Smooth muscle cell (in vitro differentiated cells): Measurements from ENCODE around the gene REPIN1. TPM values are rescaled to one million over a fixed set of nuclear protein-coding genes. Genes with fewer than 3 reads are reported as not detected.

Experiments
- DNase-seq: peaks from one replicate; lab custom pipeline; 2025; ENCODE audit not compliant: unreplicated experiment; lab: John Stamatoyannopoulos, UW
- H2AFZ ChIP-seq: fragments of 200-600 bp; sonication (generic); 2 replicates; pipeline ENCODE4 v1.6.0; 2016; ENCODE audit warnings: antibody characterized with exemption, low read depth, mild to moderate bottlenecking
- H3F3A ChIP-seq: fragments of 200-600 bp; sonication (generic); 2 replicates; pipeline ENCODE4 v1.6.0; 2017; ENCODE audit warnings: antibody characterized with exemption, low read depth
- H3K27ac ChIP-seq: fragments of 200-600 bp; sonication (generic); 2 replicates; pipeline ENCODE4 v1.5.1; 2016; ENCODE audit warnings: low read depth, mild to moderate bottlenecking
- H3K27me3 ChIP-seq: fragments of 200-600 bp; sonication (generic); 2 replicates; pipeline ENCODE4 v1.6.1; 2016; ENCODE audit warnings: low read depth, mild to moderate bottlenecking
- H3K36me3 ChIP-seq: fragments of 200-600 bp; sonication (generic); 2 replicates; pipeline ENCODE4 v1.5.1; 2016; ENCODE audit warnings: low read depth
- H3K4me1 ChIP-seq: fragments of 200-600 bp; sonication (generic); 2 replicates; pipeline ENCODE4 v1.5.1; 2016; ENCODE audit warnings: low read depth
- H3K4me2 ChIP-seq: fragments of 200-600 bp; sonication (generic); 2 replicates; pipeline ENCODE4 v1.6.0; 2016; ENCODE audit warnings: mild to moderate bottlenecking
- H3K4me3 ChIP-seq: fragments of 200-600 bp; sonication (generic); 2 replicates; pipeline ENCODE4 v1.5.1; 2016; ENCODE audit warnings: mild to moderate bottlenecking
- H3K79me2 ChIP-seq: fragments of 200-600 bp; sonication (generic); 2 replicates; pipeline ENCODE4 v1.6.0; 2016; ENCODE audit warnings: low read depth, mild to moderate bottlenecking
- H3K9ac ChIP-seq: fragments of 200-600 bp; sonication (generic); 2 replicates; pipeline ENCODE4 v1.6.0; 2016; ENCODE audit warnings: low read depth
- H3K9me3 ChIP-seq: fragments of 200-600 bp; sonication (generic); replicated peaks from 2 replicates; pipeline ENCODE4 v1.5.1; 2016; ENCODE audit warnings: low read depth
- H4K20me1 ChIP-seq: fragments of 200-600 bp; sonication (generic); 2 replicates; pipeline ENCODE4 v1.6.0; 2016; ENCODE audit warnings: low read depth
- CTCF ChIP-seq: fragments of 200-600 bp; sonication (generic); IDR thresholded peaks from 2 replicates; pipeline ENCODE4 v1.5.1; 2017; ENCODE audit warnings: borderline replicate concordance, mild to moderate bottlenecking, antibody characterized with exemption; ENCODE audit not compliant: insufficient read depth, poor library complexity, severe bottlenecking
- WGBS: methylation state at CpG from one replicate; pipeline ENCODE4 v1.1.7; 2016; ENCODE audit warnings: low lambda C conversion rate; 5-methylcytosine and 5-hydroxymethylcytosine counted together
- polyA plus RNA-seq: library from polyadenylated mRNA; unstranded; fragments of >200 nt; fragmentation: Nextera tagmentation; extraction: Ambion mirVana; gene quantifications from 2 replicates; pipeline ENCODE4 v1.2.1, GENCODE V29; 2016
- total RNA-seq: library from RNA; depleted of rRNA; stranded (reverse); fragments of >200 nt; gene quantifications from 2 replicates; pipeline ENCODE4 v1.2.3, GENCODE V29; 2014

Gene REPIN1
- total and polyA plus RNA-seq, 2 experiments from 2014 or later: 55.5 to 60.9 TPM

- Histone ChIP-seq H4K20me1 (peaks cover 15% of the 10 kb centered on the region), H3K4me2 (no peak overlapping the region), H3K9me3 (no peaks in the 10 kb centered on the region), H3K4me3 (no peak overlapping the region), H2AFZ (no peak overlapping the region), H3K79me2 (peaks cover 31% of the 10 kb centered on the region), H3K4me1 (peaks cover 22% of the 10 kb centered on the region), H3K9ac (no peak overlapping the region), H3K27me3 (no peaks in the 10 kb centered on the region), H3K27ac (no peak overlapping the region), H3K36me3 (no peaks in the 10 kb centered on the region), H3F3A (peaks cover 39% of the 10 kb centered on the region)
- 78% methylated on average over 4 of the region's 4 CpGs for WGBS
- DNase-seq: no peak
- TF ChIP-seq CTCF: no peak
These were observed 5.4 kb downstream of the REPIN1 start for GRCh38 chr7:150374026-150374425.

- Histone ChIP-seq H3K27ac (no peak overlapping the region), H3K27me3 (no peaks in the 10 kb centered on the region), H3K79me2 (peaks cover 30% of the 10 kb centered on the region), H2AFZ (no peak overlapping the region), H3K9ac (no peak overlapping the region), H3K36me3 (no peaks in the 10 kb centered on the region), H4K20me1 (peaks cover 15% of the 10 kb centered on the region), H3F3A (peaks cover 36% of the 10 kb centered on the region), H3K9me3 (no peaks in the 10 kb centered on the region), H3K4me1 (peaks cover 20% of the 10 kb centered on the region), H3K4me2 (no peak overlapping the region), H3K4me3 (no peak overlapping the region)
- TF ChIP-seq CTCF: no peak
- 48% methylated on average over 5 of the region's 5 CpGs for WGBS
- DNase-seq: no peak
These were observed 5.8 kb downstream of the REPIN1 start for GRCh38 chr7:150374472-150374871.

- WGBS: 63% methylated on average over 10 of the region's 10 CpGs
- no peaks in the 10 kb centered on the region for H3K9me3 ChIP-seq
These were observed 7.3 kb downstream of the REPIN1 start for GRCh38 chr7:150375662-150376521.

More at GRCh38 chr7:150375662-150376521, 7.3 kb downstream of the REPIN1 start:
- TF ChIP-seq CTCF: no peak
- peak overlapping the region; percentile 4 for H3K27ac ChIP-seq
- peaks cover 27% of the 10 kb centered on the region for H3F3A ChIP-seq
- no peaks in the 10 kb centered on the region for H3K36me3 ChIP-seq
- peaks cover 19% of the 10 kb centered on the region for H3K4me1 ChIP-seq
- no peak overlapping the region for H2AFZ ChIP-seq
- no peak for DNase-seq
- H4K20me1 ChIP-seq: peaks cover 22% of the 10 kb centered on the region
- no peak overlapping the region for H3K4me2 ChIP-seq
- no peak overlapping the region for H3K9ac ChIP-seq
- H3K4me3 ChIP-seq: no peak overlapping the region
- H3K79me2 ChIP-seq: peaks cover 38% of the 10 kb centered on the region
- H3K27me3 ChIP-seq: no peaks in the 10 kb centered on the region
